Stomach smooth muscle (tissue), 2 donors: Measurements from ENCODE around the gene CLCNKB.
"Not testable (repeated sequence)": the region's sequence is repeated elsewhere in the genome, so short reads cannot be mapped to it uniquely, and the experiment has no call there.

Experiments
- H3K27ac ChIP-seq: one replicate; pipeline ENCODE4 v1.7.0; 2013; ENCODE audit warnings: mild to moderate bottlenecking, low read length, inconsistent platforms
- H3K27me3 ChIP-seq, 2 donors: one replicate each; pipeline ENCODE4 v1.7.0; 2013; ENCODE audit warnings: low read length in 2 of 2; ENCODE audit not compliant: insufficient read depth in 2 of 2, control insufficient read depth in 1 of 2
- H3K36me3 ChIP-seq, 2 donors: one replicate each; pipeline ENCODE4 v1.7.0; 2013; ENCODE audit warnings: low read length in 2 of 2; ENCODE audit not compliant: control insufficient read depth in 2 of 2, insufficient read depth in 2 of 2
- H3K4me1 ChIP-seq: one replicate; pipeline ENCODE4 v1.7.0; 2013; ENCODE audit warnings: low read length; ENCODE audit not compliant: control insufficient read depth, insufficient read depth
- H3K4me3 ChIP-seq, 2 donors: one replicate each; pipeline ENCODE4 v1.7.0; 2013; ENCODE audit warnings: low read length in 2 of 2
- H3K9ac ChIP-seq, 2 donors: one replicate each; pipeline ENCODE4 v1.7.0; 2013; ENCODE audit warnings: low read length in 2 of 2, mild to moderate bottlenecking in 1 of 2
- H3K9me3 ChIP-seq, 2 donors: one replicate each; pipeline ENCODE4 v1.7.0; 2013; ENCODE audit warnings: low read length in 2 of 2; ENCODE audit not compliant: control insufficient read depth in 2 of 2
- donor health status: healthy.
- donor health status: Pancreatic carcinoma.

The CLCNKB gene

GRCh38 chr1:16051039-16051438, 7.5 kb downstream of the CLCNKB start:
- H3K4me3 ChIP-seq = no peak overlapping the region
- H3K27ac ChIP-seq = no peak overlapping the region
- H3K36me3 ChIP-seq = no peaks in the 10 kb centered on the region
- H3K27me3 ChIP-seq = no peaks in the 10 kb centered on the region
- no peaks in the 10 kb centered on the region for H3K9me3 ChIP-seq
- no peak overlapping the region for H3K9ac ChIP-seq
- H3K4me1 ChIP-seq = peaks cover 6% of the 10 kb centered on the region

- H3K27me3 ChIP-seq, H3K9ac ChIP-seq, H3K9me3 ChIP-seq, H3K27ac ChIP-seq, H3K36me3 ChIP-seq, H3K4me3 ChIP-seq, H3K4me1 ChIP-seq: not testable (repeated sequence)
These were observed 8.4 kb downstream of the CLCNKB start for GRCh38 chr1:16051949-16052348.

- H3K4me3 ChIP-seq = no peak overlapping the region
- no peaks in the 10 kb centered on the region for H3K9me3 ChIP-seq
- no peak overlapping the region for H3K9ac ChIP-seq
- H3K27me3 ChIP-seq = no peaks in the 10 kb centered on the region
- H3K36me3 ChIP-seq = no peaks in the 10 kb centered on the region
- no peak overlapping the region for H3K27ac ChIP-seq
- H3K4me1 ChIP-seq = peaks cover 3% of the 10 kb centered on the region
These were observed 10.4 kb downstream of the CLCNKB start for GRCh38 chr1:16053781-16054502.

GRCh38 chr1:16054598-16055540, 11.3 kb downstream of the CLCNKB start:
- Histone ChIP-seq H3K27me3 (no peaks in the 10 kb centered on the region), H3K4me3 (no peak overlapping the region), H3K9me3 (no peaks in the 10 kb centered on the region), H3K4me1 (peaks cover 3% of the 10 kb centered on the region), H3K27ac (no peak overlapping the region), H3K36me3 (no peaks in the 10 kb centered on the region), H3K9ac (no peak overlapping the region)

- Histone ChIP-seq H3K4me1 (peaks cover 3% of the 10 kb centered on the region), H3K9ac (no peak overlapping the region), H3K4me3 (no peak overlapping the region), H3K36me3 (no peaks in the 10 kb centered on the region), H3K27ac (no peak overlapping the region), H3K27me3 (no peaks in the 10 kb centered on the region), H3K9me3 (no peaks in the 10 kb centered on the region)
These were observed 12.3 kb downstream of the CLCNKB start for GRCh38 chr1:16055613-16056520.

- not testable (repeated sequence) for H3K4me1 ChIP-seq, H3K27me3 ChIP-seq, H3K4me3 ChIP-seq, H3K27ac ChIP-seq, H3K36me3 ChIP-seq, H3K9ac ChIP-seq, H3K9me3 ChIP-seq
These were observed 12.9 kb downstream of the CLCNKB start for GRCh38 chr1:16056521-16056912.

GRCh38 chr1:16057314-16057915, 13.8 kb downstream of the CLCNKB start:
- H3K27ac ChIP-seq, H3K36me3 ChIP-seq, H3K4me1 ChIP-seq, H3K4me3 ChIP-seq, H3K9me3 ChIP-seq, H3K9ac ChIP-seq, H3K27me3 ChIP-seq: not testable (repeated sequence)

- H3K4me1 ChIP-seq, H3K27me3 ChIP-seq, H3K9ac ChIP-seq, H3K4me3 ChIP-seq, H3K36me3 ChIP-seq, H3K27ac ChIP-seq, H3K9me3 ChIP-seq: not testable (repeated sequence)
These were observed 15.0 kb downstream of the CLCNKB start for GRCh38 chr1:16058394-16059120.

- H3K27ac ChIP-seq = no peak overlapping the region
These were observed 17.7 kb downstream of the CLCNKB start for GRCh38 chr1:16061266-16061665.

More at GRCh38 chr1:16061266-16061665, 17.7 kb downstream of the CLCNKB start:
- no peaks in the 10 kb centered on the region for H3K4me1 ChIP-seq
- H3K4me3 ChIP-seq = no peak overlapping the region
- no peaks in the 10 kb centered on the region for H3K36me3 ChIP-seq
- no peaks in the 10 kb centered on the region for H3K9me3 ChIP-seq
- H3K9ac ChIP-seq = no peak overlapping the region
- H3K27me3 ChIP-seq = no peaks in the 10 kb centered on the region
